HG03558 (cell line): ENCODE data around the gene METTL16.
"Not testable (repeated sequence)": the region's sequence is repeated elsewhere in the genome, so short reads cannot be mapped to it uniquely, and the experiment has no call there.

Experiments used
- ATAC-seq: cut with Tn5 transposase; IDR thresholded peaks from one replicate; pipeline ENCODE4 v1.9.1; 2021; ENCODE audit warnings: moderate number of reproducible peaks; ENCODE audit not compliant: unreplicated experiment; ENCODE audit errors: extremely low read depth

The METTL16 gene

GRCh38 chr17:2507015-2507414 lies 4.7 kb downstream of the METTL16 start:
- not testable (repeated sequence) for ATAC-seq

- ATAC-seq: no peak
Measured at GRCh38 chr17:2503627-2504026, 8.1 kb downstream of the METTL16 start.

GRCh38 chr17:2502871-2503580 lies 8.7 kb downstream of the METTL16 start:
- no peak for ATAC-seq

GRCh38 chr17:2500446-2500845 lies 11.2 kb downstream of the METTL16 start:
- ATAC-seq: no peak

- not testable (repeated sequence) for ATAC-seq
Measured at GRCh38 chr17:2489286-2489685, 22.4 kb downstream of the METTL16 start.

- ATAC-seq: no peak
Measured at GRCh38 chr17:2487306-2487705, 24.4 kb downstream of the METTL16 start.

GRCh38 chr17:2486709-2487108 lies 25.0 kb downstream of the METTL16 start:
- ATAC-seq: not testable (repeated sequence)

GRCh38 chr17:2485970-2486369 lies 25.7 kb downstream of the METTL16 start:
- ATAC-seq: no peak

- ATAC-seq: no peak
Measured at GRCh38 chr17:2485543-2485942, 26.1 kb downstream of the METTL16 start.

- no peak for ATAC-seq
Measured at GRCh38 chr17:2484876-2485275, 26.8 kb downstream of the METTL16 start.

- no peak for ATAC-seq
Measured at GRCh38 chr17:2483084-2483483, 28.6 kb downstream of the METTL16 start.

GRCh38 chr17:2482218-2482617 lies 29.5 kb downstream of the METTL16 start:
- ATAC-seq: no peak

- no peak for ATAC-seq
Measured at GRCh38 chr17:2481760-2482159, 29.9 kb downstream of the METTL16 start.

GRCh38 chr17:2478458-2478857 lies 33.2 kb downstream of the METTL16 start:
- no peak for ATAC-seq

- no peak for ATAC-seq
Measured at GRCh38 chr17:2475056-2475455, 36.6 kb downstream of the METTL16 start.

- no peak for ATAC-seq
Measured at GRCh38 chr17:2474371-2474770, 37.3 kb downstream of the METTL16 start.

GRCh38 chr17:2468270-2468669 lies 43.4 kb downstream of the METTL16 start:
- no peak for ATAC-seq

- no peak for ATAC-seq
Measured at GRCh38 chr17:2466931-2467330, 44.8 kb downstream of the METTL16 start.

- no peak for ATAC-seq
Measured at GRCh38 chr17:2462481-2462880, 49.2 kb downstream of the METTL16 start.

- no peak for ATAC-seq
Measured at GRCh38 chr17:2459917-2460271, 51.8 kb downstream of the METTL16 start.

- ATAC-seq: no peak
Measured at GRCh38 chr17:2457913-2458312, 53.8 kb downstream of the METTL16 start.

- ATAC-seq: no peak
Measured at GRCh38 chr17:2456475-2456874, 55.2 kb downstream of the METTL16 start.

- ATAC-seq: no peak
Measured at GRCh38 chr17:2455956-2456355, 55.7 kb downstream of the METTL16 start.
